Subcutaneous adipose tissue (tissue), 4 donors: ENCODE data around the gene ASTN1. TPM values are rescaled to one million over a fixed set of nuclear protein-coding genes. Genes with fewer than 3 reads are reported as not detected.

Experiments
- total RNA-seq, 4 donors: library from RNA; depleted of rRNA; stranded (reverse); fragments of >200 nt; gene quantifications; one replicate each; pipeline ENCODE4 v1.1.0, GENCODE V29; 2016
- TF ChIP-seq, protein P1 (sequence below): fragments of 450-650 bp; IDR thresholded peaks from one replicate; pipeline ENCODE4 v1.5.1; 2016; ENCODE audit warnings: low read depth, mild to moderate bottlenecking, control low read depth, antibody characterized with exemption, moderate library complexity

ASTN1 gene
- total RNA-seq, 4 donors from 2014 or later = 0.33 TPM; not detected in 3

DNA sequence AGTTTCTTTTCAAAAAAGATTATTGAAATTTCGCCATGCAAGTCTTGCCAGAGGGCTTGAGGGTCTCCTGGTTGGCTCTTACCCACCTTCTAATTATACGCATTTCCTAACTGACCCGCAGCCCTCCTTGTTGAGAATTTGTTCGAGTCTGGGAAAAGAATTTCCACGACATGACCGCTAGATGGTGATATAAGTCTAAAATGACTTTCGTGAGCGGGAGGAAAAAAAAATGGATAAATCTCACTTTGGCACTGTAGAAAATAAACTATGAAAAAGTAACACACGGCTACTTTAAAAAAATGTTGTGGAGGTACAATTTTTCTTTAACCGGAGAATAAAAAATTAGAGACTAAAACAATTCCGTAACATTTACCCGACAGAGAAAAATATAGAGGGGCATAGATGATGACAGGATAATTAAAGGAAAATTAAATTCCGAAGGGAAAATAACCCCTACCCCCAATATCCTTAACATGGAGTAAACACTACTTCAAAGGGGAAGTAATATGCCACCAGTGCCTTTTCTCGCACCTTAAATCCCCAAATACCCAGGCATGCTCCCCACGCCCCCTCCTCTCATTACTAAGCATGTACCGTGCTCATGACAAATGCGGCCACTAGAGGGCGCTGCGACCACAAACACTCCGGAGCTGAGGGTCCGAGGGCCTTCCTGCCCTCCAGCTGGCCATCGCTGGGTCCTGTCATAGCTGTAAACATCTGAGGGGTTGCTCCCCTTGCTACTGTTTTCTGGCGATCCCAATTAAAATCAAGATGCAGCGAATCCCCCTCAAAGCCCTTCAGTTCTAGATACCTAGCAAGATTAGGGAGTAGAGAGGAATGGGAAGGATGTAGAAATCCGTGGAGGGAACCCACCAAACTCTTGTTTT, 266.9 kb downstream of the ASTN1 start:
- TF ChIP-seq, protein P1, sequence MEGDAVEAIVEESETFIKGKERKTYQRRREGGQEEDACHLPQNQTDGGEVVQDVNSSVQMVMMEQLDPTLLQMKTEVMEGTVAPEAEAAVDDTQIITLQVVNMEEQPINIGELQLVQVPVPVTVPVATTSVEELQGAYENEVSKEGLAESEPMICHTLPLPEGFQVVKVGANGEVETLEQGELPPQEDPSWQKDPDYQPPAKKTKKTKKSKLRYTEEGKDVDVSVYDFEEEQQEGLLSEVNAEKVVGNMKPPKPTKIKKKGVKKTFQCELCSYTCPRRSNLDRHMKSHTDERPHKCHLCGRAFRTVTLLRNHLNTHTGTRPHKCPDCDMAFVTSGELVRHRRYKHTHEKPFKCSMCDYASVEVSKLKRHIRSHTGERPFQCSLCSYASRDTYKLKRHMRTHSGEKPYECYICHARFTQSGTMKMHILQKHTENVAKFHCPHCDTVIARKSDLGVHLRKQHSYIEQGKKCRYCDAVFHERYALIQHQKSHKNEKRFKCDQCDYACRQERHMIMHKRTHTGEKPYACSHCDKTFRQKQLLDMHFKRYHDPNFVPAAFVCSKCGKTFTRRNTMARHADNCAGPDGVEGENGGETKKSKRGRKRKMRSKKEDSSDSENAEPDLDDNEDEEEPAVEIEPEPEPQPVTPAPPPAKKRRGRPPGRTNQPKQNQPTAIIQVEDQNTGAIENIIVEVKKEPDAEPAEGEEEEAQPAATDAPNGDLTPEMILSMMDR = no peak

DNA sequence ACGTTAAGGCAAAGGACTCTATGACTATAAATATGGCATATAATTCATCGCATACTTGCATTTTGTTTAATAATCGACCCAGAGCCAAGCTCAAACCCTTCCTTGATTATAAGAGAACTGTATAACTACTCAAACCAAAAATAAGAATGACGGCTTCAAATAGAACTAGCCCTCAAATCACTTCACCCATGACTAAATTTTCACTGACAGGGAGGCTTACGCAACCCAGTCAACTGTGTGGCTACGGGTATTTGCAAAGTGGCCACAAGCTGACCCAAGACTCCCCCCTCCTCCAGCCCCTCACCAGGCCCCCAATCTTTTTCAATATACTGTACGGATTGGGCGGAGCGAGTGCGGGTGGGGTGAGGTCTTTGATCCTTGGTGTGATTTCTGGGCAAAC, 268.3 kb downstream of the ASTN1 start:
- TF ChIP-seq, protein P1 = no peak

DNA sequence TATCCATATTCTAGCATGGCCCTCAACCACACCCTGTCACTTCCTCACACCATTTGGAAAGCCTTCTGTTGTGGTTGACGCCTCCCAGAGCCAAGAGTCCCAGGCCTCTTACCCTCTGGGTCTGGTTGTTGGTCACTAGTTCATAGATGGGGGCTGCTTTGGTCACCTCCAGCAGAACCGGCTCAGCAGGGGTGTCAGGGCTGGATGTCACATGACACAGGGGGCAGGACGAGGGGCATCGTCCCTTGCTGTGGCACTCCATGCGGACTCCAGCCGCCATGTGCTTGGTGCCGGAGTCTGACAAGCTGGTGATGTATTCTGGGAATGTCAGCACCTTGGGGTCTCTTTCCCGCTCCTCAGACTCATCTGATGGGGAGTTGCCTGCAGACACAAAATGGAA, 270.1 kb downstream of the ASTN1 start:
- TF ChIP-seq, protein P1 = no peak

DNA sequence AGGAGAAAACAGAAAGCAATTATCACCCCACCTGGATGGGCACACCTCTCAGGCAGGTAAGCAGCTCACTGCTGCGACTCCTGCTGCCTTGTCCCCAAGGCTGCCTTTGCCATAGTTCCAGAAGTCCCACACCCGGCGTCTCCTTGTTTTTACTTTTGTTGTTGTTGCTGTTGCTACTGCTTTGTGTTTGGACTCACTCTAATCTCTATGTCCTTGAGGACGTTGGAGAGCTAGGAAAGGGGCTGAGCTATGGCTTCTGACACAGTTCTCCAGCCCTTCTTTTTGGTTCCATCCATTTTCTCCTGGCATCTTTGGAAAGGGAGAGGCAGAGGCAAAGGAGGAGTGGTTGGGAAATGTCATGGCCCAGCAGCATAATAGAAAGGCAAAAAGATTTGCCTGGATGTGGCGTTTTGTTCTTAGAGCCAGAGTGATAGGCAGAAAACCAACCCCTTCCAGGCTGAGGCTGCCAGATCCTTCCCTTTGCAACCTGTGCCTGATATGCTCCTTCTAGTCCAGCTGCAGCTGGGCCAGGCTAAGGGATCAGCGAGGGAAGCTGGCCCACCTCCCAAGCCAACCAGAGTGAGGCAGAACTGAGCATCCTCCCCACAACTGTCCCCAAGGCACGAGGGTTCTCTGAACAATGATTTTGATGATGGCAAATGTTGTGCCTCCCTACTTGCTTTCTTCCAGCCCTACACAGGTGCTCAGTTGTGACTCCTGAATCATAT, 270.7 kb downstream of the ASTN1 start:
- TF ChIP-seq, protein P1 = no peak

DNA sequence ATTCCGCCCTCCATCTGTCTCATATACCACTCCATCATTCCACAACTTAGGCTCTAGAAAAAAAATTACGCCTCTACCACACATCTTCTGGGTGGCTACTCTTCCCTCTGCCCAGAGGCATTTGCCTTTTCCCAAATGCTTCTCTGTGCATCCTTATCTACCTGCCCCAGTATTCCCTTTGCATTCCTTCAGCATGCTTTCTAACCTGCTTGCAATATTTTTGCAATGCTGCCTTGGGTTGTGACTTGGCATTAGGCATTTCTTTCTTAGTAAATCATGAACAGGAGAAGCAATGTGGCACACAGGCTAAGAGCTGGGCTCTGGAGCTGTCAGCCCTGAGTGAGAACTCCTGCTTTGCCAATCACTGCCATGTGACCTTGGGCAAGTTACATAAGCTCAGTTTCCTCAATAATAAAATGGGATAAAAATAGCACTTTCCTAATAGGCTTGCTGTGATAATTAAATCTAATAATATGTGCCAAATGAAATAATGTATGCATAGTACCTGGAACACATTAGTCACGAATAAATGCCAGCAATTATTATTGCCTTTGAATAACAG, 276.0 kb downstream of the ASTN1 start:
- TF ChIP-seq, protein P1 = no peak

DNA sequence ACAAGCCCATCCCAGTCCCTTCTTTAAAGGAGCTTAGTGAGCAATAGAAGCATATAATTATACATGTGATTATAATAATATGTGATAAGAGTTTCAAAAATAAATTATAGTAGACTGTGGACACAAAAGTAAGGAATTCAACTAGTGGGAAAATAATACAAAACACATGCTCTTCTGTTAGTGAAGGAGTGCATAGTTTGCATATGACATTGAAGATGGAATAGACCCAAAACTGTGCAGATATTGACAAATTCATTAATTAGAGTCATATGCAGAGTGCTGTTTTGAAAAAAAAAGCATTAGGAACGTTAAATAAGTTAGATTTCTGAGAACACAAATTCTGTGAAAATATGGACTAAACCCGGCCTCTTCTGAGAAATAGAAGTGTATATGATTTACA, 278.8 kb downstream of the ASTN1 start:
- TF ChIP-seq, protein P1 = no peak

DNA sequence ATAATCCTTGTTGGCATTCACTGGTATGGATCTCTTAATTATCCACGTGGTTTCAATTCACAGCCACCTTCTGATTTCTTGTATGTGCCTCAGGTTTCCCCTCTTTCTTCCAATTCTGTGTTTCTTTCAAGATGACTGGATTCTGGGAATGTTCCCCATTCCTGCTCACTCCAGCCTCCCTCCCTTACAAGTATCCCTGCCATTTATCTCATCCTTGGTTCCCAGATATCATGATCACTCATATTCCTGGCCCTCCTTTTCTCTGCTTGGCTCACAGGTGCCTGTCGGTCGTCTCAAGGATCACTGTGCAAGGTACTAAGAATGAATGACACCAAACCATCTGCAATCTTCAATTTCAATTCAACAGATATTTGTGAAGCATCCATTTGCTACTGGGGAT, 279.2 kb downstream of the ASTN1 start:
- TF ChIP-seq, protein P1 = no peak
